HS-27A (cell line): ENCODE measurements around the gene HCAR2.
"Not testable (repeated sequence)": the region's sequence is repeated elsewhere in the genome, so short reads cannot be mapped to it uniquely, and the experiment has no call there.

ENCODE experiments used
- DNase-seq: peaks from one replicate; pipeline ENCODE4 v3.0.0-alpha.2; 2012; ENCODE audit warnings: low read depth, missing footprints

The HCAR2 gene

DNA sequence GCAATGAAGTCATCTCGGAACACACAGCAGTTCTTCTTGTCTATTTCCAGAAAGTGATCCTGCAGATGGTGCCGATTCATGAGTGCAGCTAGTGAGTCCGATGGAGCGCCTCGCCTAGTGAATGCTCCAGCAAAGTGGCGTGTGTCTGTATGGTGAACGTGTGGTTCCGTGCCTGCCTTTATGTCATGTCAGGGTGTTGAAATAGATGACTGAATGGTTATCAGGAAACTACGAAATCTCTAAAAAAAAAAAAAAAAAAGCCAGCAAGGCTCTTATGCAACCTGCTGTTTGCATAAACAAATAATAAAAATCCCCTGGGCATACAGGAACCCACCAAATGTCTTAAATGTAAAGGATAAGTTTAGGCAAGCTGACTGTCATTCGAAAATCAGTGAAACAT lies 13.5 kb upstream of the HCAR2 start, which contains the start of gene HCAR3:
Gene HCAR3 (minus strand): TSS at position 154 of the 400 bp plus-strand sequence. CDS start 74 bp downstream, at position 80.
- DNase-seq, result not testable (repeated sequence)

GRCh38 chr12:122715211-122715610 lies 12.1 kb upstream of the HCAR2 start:
- DNase-seq, result not testable (repeated sequence)

GRCh38 chr12:122713491-122714188 lies 10.5 kb upstream of the HCAR2 start:
- DNase-seq, result not testable (repeated sequence)

DNA sequence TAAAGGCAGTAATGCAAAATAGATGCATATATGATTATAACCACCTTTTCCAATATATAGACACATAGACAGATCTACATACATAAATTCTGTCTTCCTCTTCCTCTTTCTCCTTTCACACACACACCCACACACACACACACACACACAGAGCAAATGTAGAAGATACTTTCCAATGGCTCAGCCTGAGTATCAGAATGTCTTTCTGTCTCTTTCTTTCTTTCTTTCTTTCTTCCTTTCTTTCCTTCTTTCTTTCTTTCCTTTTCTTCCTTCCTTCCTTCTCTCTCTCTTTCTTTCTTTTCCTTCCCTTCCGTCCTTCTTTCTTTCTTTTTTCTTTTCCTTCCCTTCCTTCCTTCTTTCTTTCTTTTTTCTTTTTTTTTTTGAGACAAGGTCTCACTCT lies 8.1 kb upstream of the HCAR2 start:
- DNase-seq, result not testable (repeated sequence)

DNA sequence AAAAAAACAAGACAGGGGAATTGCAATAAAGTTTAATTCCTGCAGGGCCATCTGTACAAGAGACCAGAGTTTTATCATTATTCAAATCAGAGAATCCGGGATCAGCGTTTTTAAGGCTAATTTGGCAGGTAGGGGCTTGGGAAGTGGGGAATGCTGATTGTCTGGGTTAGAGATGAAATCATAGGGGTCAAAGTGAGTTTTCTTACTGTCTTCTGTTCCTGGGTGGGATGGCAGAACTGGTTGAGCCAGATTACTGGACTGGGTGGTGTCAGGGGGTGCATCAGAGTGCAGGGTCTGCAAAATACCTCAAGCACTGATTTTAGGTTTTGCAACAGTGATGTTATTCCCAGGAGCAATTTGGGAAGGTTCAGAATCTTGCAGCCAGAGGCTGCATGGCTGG lies 7.2 kb upstream of the HCAR2 start:
- not testable (repeated sequence) for DNase-seq

DNA sequence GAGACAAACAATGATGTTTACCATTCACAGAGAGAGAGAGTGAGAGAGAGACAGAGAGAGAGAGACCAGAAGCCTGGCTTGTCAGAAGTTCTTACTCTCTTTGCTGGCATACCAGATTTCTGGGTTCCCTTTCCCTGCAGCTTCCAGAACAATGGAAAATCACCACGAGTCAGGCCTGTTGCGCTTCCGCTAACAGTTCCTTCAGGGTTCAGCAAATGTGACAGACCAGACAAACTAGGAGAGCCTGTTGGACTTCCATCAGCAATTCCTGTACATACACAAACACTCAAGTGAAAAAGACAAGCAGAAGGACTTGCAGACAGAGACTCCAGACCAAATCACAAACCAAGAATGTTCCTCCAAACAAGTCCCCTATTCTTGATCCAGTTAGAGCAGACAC lies 6.1 kb upstream of the HCAR2 start:
- DNase-seq, result not testable (repeated sequence)

DNA sequence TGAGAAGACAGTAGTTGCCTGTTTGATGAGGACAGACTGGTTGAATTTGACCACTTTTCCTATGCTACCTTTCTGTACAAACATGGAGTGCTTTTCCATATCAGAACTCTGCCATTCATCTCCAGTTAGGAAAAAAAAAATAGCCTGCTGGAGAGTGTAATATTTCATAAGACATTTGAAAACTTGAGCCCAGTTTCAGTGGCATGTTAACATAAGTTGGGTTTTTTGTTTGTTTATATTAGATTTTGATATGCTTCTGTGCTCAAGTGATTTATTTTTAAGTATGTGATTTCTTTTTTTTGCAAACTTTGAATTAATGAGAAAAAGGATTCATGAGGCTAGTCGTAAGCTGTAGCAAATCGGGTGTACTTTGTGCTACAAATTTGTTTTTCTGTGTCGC lies 684 bp upstream of the HCAR2 start:
- not testable (repeated sequence) for DNase-seq

GRCh38 chr12:122701481-122701880 lies 1.7 kb downstream of the HCAR2 start:
- not testable (repeated sequence) for DNase-seq

DNA sequence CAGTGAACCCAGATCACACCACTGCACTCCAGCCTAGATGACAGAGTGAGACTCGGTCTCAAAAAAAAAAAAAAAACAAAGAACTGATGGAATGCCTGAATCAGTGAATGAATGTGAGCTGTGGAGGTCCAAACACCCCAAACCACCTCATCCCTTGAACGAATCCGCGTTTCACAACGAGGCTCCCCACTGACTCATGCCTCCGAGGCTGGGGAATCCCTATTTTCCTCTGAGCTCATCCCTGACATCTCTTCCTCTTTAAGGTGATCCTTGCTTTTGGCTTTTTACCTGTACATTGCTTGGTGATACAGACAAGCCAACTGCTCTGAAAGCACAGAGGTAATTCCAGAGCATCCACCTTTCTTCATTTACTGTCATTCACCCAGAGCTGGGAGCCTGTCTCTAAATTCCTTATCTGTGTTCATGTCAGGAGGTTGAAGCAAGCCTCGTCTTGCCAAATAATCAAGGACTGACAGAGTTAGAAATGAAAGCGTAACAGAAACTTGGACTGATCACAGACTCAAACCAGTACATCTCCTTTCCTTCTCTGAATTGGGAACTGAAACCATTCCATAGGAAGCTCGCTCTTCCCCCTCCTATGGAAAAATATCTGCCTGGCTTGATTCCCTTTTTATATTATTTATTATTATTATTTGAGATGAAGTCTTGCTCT lies 3.0 kb downstream of the HCAR2 start:
- DNase-seq, result not testable (repeated sequence)

GRCh38 chr12:122696922-122697321 lies 6.2 kb downstream of the HCAR2 start:
- DNase-seq, result not testable (repeated sequence)

- DNase-seq, result no peak
Measured at GRCh38 chr12:122691566-122691965, 11.6 kb downstream of the HCAR2 start.

GRCh38 chr12:122688291-122688690 lies 14.9 kb downstream of the HCAR2 start:
- DNase-seq, result no peak

DNA sequence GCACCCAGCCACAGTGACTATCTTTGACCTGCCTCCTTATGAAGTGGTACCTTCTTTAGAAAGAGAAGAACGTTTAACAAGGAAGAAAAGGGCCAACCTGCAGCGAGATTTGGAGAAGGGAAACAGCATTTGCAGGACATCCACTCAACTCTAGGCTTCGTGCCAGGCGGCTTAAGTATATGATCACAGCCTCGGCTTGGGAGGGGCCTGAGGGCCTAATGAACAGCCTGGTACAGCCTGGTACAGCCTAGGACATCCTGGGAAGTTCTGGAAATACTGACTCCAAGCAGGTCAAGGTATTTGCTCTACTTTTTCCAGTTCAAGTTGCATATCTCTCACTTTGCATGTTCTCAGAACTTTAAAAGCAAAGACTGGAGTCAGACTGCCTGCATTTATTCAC lies 16.1 kb downstream of the HCAR2 start:
- DNase-seq, result no peak

DNA sequence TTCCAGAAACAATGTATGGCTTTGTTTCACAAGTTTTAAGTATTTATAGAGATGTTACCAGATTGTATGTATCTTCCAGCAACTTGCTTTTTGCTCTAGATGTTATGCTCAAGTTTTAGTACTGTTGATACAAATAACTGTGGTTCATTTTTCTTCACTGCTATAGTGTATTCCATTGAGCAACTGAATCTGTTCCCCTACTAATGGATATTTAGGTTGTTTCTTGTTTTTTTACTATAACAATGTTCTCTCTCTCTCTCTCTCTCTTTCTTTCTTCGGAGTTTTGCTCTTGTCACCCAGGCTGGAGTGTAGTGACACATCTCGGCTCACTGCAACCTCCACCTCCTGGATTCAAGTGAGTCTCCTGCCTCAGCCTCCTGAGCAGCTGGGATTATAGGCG lies 16.6 kb downstream of the HCAR2 start:
- DNase-seq, result no peak

GRCh38 chr12:122684297-122684813 lies 18.8 kb downstream of the HCAR2 start:
- DNase-seq, result no peak

DNA sequence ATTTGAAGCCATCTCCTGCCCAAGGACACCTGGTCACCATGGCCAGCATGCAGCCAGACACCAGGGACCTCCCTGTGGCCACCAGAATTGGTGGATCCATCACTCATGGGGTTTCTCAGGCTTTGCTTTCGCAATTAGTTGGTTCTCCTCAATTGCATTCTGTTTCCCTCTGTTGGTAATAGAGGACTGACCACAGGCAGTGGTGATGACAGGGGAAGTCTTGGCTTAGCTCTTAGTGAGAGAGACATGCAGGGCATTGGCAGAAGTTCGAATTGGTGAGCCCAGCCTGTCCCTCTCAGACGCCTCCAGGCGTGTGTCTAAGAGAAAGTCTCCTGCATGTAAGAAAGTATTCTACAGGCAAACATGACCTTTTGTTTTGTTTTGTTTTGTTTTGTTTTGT lies 21.3 kb downstream of the HCAR2 start:
- DNase-seq, result no peak

DNA sequence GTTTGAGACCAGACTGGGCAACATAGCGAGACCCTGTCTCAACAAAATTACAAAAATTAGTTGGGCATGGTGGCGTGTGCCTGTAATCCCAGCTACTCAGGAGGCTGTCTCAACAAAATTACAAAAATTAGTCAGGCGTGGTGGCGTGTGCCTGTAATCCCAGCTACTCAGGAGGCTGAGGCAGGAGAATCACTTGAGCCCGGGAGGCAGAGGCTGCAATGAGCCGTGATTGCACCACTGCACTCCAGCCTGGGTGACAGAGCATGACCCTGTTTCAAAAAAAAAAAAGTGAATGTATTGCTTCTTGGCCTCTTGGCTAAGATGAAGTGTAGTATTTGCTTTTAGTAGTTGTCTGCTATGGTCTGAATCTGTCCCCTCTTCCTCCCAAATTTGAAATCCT lies 22.2 kb downstream of the HCAR2 start:
- DNase-seq, result not testable (repeated sequence)

DNA sequence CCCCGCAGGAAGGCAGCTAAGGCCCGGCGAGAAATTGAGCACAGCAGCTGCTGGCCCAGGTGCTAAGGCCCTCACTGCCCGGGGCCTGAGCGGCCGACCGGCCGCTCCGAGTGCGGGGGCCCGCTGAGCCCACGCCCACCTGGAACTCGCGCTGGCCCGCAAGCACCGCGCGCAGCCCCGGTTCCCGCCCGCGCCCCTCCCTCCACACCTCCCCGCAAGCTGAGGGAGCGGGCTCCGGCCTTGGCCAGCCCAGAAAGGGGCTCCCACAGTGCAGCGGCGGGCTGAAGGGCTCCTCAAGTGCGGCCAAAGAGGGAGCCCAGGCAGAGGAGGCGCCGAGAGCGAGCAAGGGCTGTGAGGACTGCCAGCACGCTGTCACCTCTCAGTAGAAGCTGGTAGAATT lies 26.4 kb downstream of the HCAR2 start:
- DNase-seq, result not testable (repeated sequence)

GRCh38 chr12:122676015-122676414 lies 27.1 kb downstream of the HCAR2 start:
- DNase-seq, result not testable (repeated sequence)

DNA sequence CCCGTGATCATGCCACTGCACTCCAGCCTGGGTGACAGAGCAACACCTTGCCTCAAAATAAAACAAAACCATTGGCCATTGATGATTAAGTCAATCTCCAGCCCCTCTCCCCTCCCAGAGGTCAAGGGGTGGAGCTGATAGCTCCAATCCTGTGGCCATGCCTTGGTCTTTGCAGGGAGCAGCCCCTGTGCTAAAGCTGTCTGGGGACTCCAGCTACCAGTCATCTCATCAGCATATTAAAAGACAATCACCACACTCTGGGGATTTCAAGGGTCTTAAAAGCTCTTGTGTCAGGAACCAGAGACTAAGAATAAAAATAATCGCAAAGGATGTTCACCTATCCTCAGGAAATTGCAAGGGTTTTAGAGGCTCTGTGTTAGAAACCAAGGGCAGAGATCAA lies 30.6 kb downstream of the HCAR2 start:
- DNase-seq, result no peak

GRCh38 chr12:122669397-122670070 lies 33.6 kb downstream of the HCAR2 start:
- DNase-seq, result no peak

DNA sequence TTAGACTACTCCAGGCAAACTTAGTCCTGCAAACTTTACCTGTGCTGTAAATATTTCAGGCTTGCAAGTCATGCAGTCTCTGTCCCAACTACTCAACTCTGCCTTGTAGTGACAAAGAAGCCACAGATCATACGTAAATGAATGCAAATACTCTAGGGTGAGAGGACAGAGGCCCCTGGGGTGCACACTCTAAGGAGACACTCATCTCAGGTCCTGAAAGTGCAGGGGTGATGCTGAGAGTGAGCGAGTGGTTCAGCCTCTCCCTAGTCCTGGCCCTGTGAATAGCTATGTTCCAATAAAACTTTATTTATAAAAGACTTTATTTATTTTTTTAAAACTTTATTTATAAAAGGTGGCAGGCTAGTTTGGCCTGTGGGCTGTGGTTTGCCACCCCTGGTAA lies 34.9 kb downstream of the HCAR2 start:
- DNase-seq, result no peak

- no peak for DNase-seq
Measured at GRCh38 chr12:122665759-122666158, 37.4 kb downstream of the HCAR2 start.
